ENCODE measurements around the gene ILF2. TPM values are rescaled to one million over a fixed set of nuclear protein-coding genes. Genes with fewer than 3 reads are reported as not detected.
A peak's percentile ranks its signal among the peaks of the same experiment; 100 is the strongest.

The ILF2 gene
- total and polyA plus RNA-seq, 2 of the 13 experiments (the other 11 are each of a cell fraction or from before 2014, with no cell fraction given) = 292 to 366 TPM

DNA sequence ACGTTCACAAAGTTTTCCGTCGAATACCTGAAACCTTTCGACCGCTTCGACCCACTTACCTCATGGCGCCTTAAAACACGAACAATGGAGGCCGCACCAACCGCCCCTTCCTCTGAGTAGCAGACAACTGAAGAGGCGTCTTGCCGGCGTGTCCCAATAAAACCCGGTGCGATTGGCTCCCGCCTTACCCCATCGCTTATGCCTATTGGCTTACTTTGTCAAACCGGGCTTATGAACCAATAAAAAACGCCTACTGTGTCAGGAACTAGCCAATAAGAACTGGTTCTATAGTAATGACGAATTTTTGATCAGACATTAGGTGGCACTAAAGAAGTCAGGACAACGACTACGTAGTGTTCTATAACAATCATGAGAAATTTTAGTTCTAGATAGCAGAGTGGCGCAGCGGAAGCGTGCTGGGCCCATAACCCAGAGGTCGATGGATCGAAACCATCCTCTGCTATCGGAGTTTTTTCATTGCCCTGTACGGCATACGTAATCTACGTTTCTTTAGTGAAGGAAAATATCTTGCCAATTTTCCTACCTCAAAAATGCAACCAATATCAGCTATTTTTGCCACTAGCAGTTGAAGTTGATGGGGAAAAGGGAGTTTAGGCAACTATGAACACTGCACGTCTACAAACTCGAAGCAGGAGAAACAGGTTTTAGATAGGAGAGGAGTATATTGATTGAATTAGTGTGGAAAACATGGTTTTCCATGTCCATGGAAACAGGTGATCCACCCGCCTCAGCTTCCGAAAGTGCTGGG lies at the start of gene ILF2 (continued):
- TF ChIP-seq, protein P1, sequence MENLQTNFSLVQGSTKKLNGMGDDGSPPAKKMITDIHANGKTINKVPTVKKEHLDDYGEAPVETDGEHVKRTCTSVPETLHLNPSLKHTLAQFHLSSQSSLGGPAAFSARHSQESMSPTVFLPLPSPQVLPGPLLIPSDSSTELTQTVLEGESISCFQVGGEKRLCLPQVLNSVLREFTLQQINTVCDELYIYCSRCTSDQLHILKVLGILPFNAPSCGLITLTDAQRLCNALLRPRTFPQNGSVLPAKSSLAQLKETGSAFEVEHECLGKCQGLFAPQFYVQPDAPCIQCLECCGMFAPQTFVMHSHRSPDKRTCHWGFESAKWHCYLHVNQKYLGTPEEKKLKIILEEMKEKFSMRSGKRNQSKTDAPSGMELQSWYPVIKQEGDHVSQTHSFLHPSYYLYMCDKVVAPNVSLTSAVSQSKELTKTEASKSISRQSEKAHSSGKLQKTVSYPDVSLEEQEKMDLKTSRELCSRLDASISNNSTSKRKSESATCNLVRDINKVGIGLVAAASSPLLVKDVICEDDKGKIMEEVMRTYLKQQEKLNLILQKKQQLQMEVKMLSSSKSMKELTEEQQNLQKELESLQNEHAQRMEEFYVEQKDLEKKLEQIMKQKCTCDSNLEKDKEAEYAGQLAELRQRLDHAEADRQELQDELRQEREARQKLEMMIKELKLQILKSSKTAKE (CRISPR knock-in tag; IDR thresholded peaks at IDR 0.05; ENCODE audit: borderline replicate concordance) = no peak
- TF ChIP-seq ONECUT2 (CRISPR knock-in tag; IDR thresholded peaks at IDR 0.05) = peak; percentile 71
- TF ChIP-seq YEATS2 (CRISPR knock-in tag; IDR thresholded peaks at IDR 0.05; ENCODE audit: borderline replicate concordance) = no peak; the same call in 1 of the 2 replicates
- TF ChIP-seq RNF2 (conservative IDR thresholded peaks at IDR 0.05; ENCODE audit: low read depth) = no peak; the same call in 1 of the 2 replicates
- no peak for TF ChIP-seq REXO4 (CRISPR knock-in tag; IDR thresholded peaks at IDR 0.05; ENCODE audit: borderline replicate concordance)
- 0 out of 2 replicates have a peak, but pooled peaks have one; percentile 47 for TF ChIP-seq ZSCAN31 (CRISPR knock-in tag; IDR thresholded peaks at IDR 0.05; ENCODE audit: low read depth)
- no peak for TF ChIP-seq SRSF4 (IDR thresholded peaks at IDR 0.05; ENCODE audit: low read depth, low read length, poor library complexity, severe bottlenecking)
- no peak for TF ChIP-seq STAG1 (CRISPR knock-in tag; IDR thresholded peaks at IDR 0.05)
- TF ChIP-seq ZNF720 (CRISPR knock-in tag; IDR thresholded peaks at IDR 0.05) = no peak
- TF ChIP-seq ZZZ3 (CRISPR knock-in tag; IDR thresholded peaks at IDR 0.05; ENCODE audit: borderline replicate concordance) = 0 out of 2 replicates have a peak, but pooled peaks have one; percentile 62
- no peak for TF ChIP-seq SP1 (IDR thresholded peaks at IDR 0.05)
- no peak for TF ChIP-seq SP1 (CRISPR knock-in tag; IDR thresholded peaks at IDR 0.05)
- peak; percentile 42 for TF ChIP-seq XRCC5 (optimal IDR thresholded peaks at IDR 0.05; ENCODE audit: low read length)
- 0 out of 2 replicates have a peak, but pooled peaks have one; percentile 29 for TF ChIP-seq HDAC2 (CRISPR knock-in tag; IDR thresholded peaks at IDR 0.05)
- TF ChIP-seq ZNF333 (CRISPR knock-in tag; IDR thresholded peaks at IDR 0.05; ENCODE audit: borderline replicate concordance) = no peak
- TF ChIP-seq, protein P2, sequence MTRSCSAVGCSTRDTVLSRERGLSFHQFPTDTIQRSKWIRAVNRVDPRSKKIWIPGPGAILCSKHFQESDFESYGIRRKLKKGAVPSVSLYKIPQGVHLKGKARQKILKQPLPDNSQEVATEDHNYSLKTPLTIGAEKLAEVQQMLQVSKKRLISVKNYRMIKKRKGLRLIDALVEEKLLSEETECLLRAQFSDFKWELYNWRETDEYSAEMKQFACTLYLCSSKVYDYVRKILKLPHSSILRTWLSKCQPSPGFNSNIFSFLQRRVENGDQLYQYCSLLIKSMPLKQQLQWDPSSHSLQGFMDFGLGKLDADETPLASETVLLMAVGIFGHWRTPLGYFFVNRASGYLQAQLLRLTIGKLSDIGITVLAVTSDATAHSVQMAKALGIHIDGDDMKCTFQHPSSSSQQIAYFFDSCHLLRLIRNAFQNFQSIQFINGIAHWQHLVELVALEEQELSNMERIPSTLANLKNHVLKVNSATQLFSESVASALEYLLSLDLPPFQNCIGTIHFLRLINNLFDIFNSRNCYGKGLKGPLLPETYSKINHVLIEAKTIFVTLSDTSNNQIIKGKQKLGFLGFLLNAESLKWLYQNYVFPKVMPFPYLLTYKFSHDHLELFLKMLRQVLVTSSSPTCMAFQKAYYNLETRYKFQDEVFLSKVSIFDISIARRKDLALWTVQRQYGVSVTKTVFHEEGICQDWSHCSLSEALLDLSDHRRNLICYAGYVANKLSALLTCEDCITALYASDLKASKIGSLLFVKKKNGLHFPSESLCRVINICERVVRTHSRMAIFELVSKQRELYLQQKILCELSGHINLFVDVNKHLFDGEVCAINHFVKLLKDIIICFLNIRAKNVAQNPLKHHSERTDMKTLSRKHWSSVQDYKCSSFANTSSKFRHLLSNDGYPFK (CRISPR knock-in tag; IDR thresholded peaks at IDR 0.05; ENCODE audit: borderline replicate concordance) = no peak; the same call in 1 of the 2 replicates
- 0 out of 2 replicates have a peak, but pooled peaks have one; percentile 75 for TF ChIP-seq TBP (CRISPR knock-in tag; IDR thresholded peaks at IDR 0.05)
- TF ChIP-seq ELF3 (CRISPR knock-in tag; IDR thresholded peaks at IDR 0.05) = peak; percentile 43; the same call in 1 of the 2 replicates
- TF ChIP-seq POLR2A (IDR thresholded peaks at IDR 0.05; ENCODE audit: insufficient read depth in 1 of 2, low read depth in 2 of 2, low read length in 2 of 2) = peak; percentile 89 to 94
- no peak for TF ChIP-seq NONO (IDR thresholded peaks at IDR 0.05)
- peak; percentile 87 for TF ChIP-seq NONO (CRISPR knock-in tag; conservative IDR thresholded peaks at IDR 0.05)
- TF ChIP-seq, protein P3, sequence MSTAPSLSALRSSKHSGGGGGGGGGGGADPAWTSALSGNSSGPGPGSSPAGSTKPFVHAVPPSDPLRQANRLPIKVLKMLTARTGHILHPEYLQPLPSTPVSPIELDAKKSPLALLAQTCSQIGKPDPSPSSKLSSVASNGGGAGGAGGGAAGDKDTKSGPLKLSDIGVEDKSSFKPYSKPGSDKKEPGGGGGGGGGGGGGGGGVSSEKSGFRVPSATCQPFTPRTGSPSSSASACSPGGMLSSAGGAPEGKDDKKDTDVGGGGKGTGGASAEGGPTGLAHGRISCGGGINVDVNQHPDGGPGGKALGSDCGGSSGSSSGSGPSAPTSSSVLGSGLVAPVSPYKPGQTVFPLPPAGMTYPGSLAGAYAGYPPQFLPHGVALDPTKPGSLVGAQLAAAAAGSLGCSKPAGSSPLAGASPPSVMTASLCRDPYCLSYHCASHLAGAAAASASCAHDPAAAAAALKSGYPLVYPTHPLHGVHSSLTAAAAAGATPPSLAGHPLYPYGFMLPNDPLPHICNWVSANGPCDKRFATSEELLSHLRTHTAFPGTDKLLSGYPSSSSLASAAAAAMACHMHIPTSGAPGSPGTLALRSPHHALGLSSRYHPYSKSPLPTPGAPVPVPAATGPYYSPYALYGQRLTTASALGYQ (CRISPR knock-in tag; IDR thresholded peaks at IDR 0.05) = no peak
- TF ChIP-seq GABPA (IDR thresholded peaks at IDR 0.05; ENCODE audit: low read depth, low read length) = no peak
- peak; percentile 47 for TF ChIP-seq GABPA (CRISPR knock-in tag; IDR thresholded peaks at IDR 0.05; ENCODE audit: low read depth)
